ENCODE data around the gene RASSF3. TPM values are rescaled to one million over a fixed set of nuclear protein-coding genes. Genes with fewer than 3 reads are reported as not detected.

The RASSF3 gene
- polyA plus RNA-seq, 1 donor from 2014 or later, result 0.06 TPM

- H3K9me2 ChIP-seq (ENCODE audit: insufficient read depth, low read length), result no peaks in the 10 kb centered on the region
- no peak overlapping the region for H3K9ac ChIP-seq (ENCODE audit: low read length)
- no peaks in the 10 kb centered on the region for H4K20me1 ChIP-seq (ENCODE audit: insufficient read depth)
- no peaks in the 10 kb centered on the region for H3K27me3 ChIP-seq (ENCODE audit: insufficient read depth, low read depth, low read length)
- no peaks in the 10 kb centered on the region for H3K9me3 ChIP-seq (ENCODE audit: low read length)
- no peak overlapping the region for H2AFZ ChIP-seq (ENCODE audit: low read depth, low read length)
- no peak overlapping the region for H3K27ac ChIP-seq (ENCODE audit: low read length)
- TF ChIP-seq EZH2 (IDR thresholded peaks at IDR 0.05; ENCODE audit: borderline replicate concordance, insufficient read depth, low read length, poor library complexity, severe bottlenecking) (no peak), SMC3 (conservative IDR thresholded peaks at IDR 0.05; ENCODE audit: poor library complexity) (no peak), MXI1 (conservative IDR thresholded peaks at IDR 0.05; ENCODE audit: poor library complexity, severe bottlenecking) (no peak), REST (IDR thresholded peaks at IDR 0.05; ENCODE audit: borderline replicate concordance) (no peak), RAD21 (conservative IDR thresholded peaks at IDR 0.05) (no peak), EP300 (conservative IDR thresholded peaks at IDR 0.05; ENCODE audit: poor library complexity, severe bottlenecking) (no peak), POLR2AphosphoS5 (IDR thresholded peaks at IDR 0.05) (no peak), CTCF (IDR thresholded peaks at IDR 0.05; ENCODE audit: poor library complexity, severe bottlenecking) (no peak), TAF1 (IDR thresholded peaks at IDR 0.05; ENCODE audit: low read depth) (no peak)
- H3K4me3 ChIP-seq (ENCODE audit: low read length), result no peak overlapping the region
- no peaks in the 10 kb centered on the region for H3K79me2 ChIP-seq (replicated peaks; ENCODE audit: insufficient read depth, low read length)
- H3K4me2 ChIP-seq (ENCODE audit: low read length), result no peak overlapping the region
- H3K36me3 ChIP-seq (ENCODE audit: insufficient read depth, low read length), result no peaks in the 10 kb centered on the region
- H3F3A ChIP-seq (ENCODE audit: insufficient read depth, low read length, poor library complexity, severe bottlenecking), result no peaks in the 10 kb centered on the region
These were observed 89.3 kb downstream of the RASSF3 start for GRCh38 chr12:64699504-64700115.

- H3K36me3 ChIP-seq (ENCODE audit: insufficient read depth, low read length), result no peaks in the 10 kb centered on the region
- no peaks in the 10 kb centered on the region for H3K79me2 ChIP-seq (replicated peaks; ENCODE audit: insufficient read depth, low read length)
- no peak overlapping the region for H2AFZ ChIP-seq (ENCODE audit: low read depth, low read length)
- H3K9ac ChIP-seq (ENCODE audit: low read length), result no peak overlapping the region
- H4K20me1 ChIP-seq (ENCODE audit: insufficient read depth), result no peaks in the 10 kb centered on the region
- H3K27me3 ChIP-seq (ENCODE audit: insufficient read depth, low read depth, low read length), result no peaks in the 10 kb centered on the region
- no peak overlapping the region for H3K4me3 ChIP-seq (ENCODE audit: low read length)
- TF ChIP-seq POLR2AphosphoS5 (IDR thresholded peaks at IDR 0.05) (no peak), SMC3 (conservative IDR thresholded peaks at IDR 0.05; ENCODE audit: poor library complexity) (no peak)
- H3K27ac ChIP-seq (ENCODE audit: low read length), result no peak overlapping the region
- no peak overlapping the region for H3K4me2 ChIP-seq (ENCODE audit: low read length)
- H3K9me2 ChIP-seq (ENCODE audit: insufficient read depth, low read length), result no peaks in the 10 kb centered on the region
- no peaks in the 10 kb centered on the region for H3F3A ChIP-seq (ENCODE audit: insufficient read depth, low read length, poor library complexity, severe bottlenecking)
- no peaks in the 10 kb centered on the region for H3K9me3 ChIP-seq (ENCODE audit: low read length)
These were observed 90.2 kb downstream of the RASSF3 start for GRCh38 chr12:64700532-64700931.

Data from neural cell (in vitro differentiated cells).